Muscle layer of colon (tissue), 2 donors: Measurements from ENCODE around the gene MPRIP.

Experiments used
- H3K27ac ChIP-seq: one replicate; pipeline ENCODE4 v1.7.0; 2013; ENCODE audit warnings: low read depth, mild to moderate bottlenecking, low read length, moderate library complexity
- H3K27me3 ChIP-seq, 2 donors: one replicate each; pipeline ENCODE4 v1.7.0; 2013; ENCODE audit warnings: low read length in 2 of 2, mild to moderate bottlenecking in 2 of 2; ENCODE audit not compliant: insufficient read depth in 2 of 2, control insufficient read depth in 1 of 2
- H3K36me3 ChIP-seq: one replicate; pipeline ENCODE4 v1.7.0; 2013; ENCODE audit warnings: mild to moderate bottlenecking, low read length; ENCODE audit not compliant: insufficient read depth
- H3K4me1 ChIP-seq: one replicate; pipeline ENCODE4 v1.7.0; 2013; ENCODE audit warnings: mild to moderate bottlenecking, low read length; ENCODE audit not compliant: insufficient read depth
- H3K4me3 ChIP-seq, 2 donors: one replicate each; pipeline ENCODE4 v1.7.0; 2013; ENCODE audit warnings: low read length in 2 of 2, low read depth in 1 of 2, mild to moderate bottlenecking in 1 of 2, moderate library complexity in 1 of 2
- H3K9ac ChIP-seq: one replicate; pipeline ENCODE4 v1.7.0; 2013; ENCODE audit warnings: low read length
- H3K9me3 ChIP-seq: one replicate; pipeline ENCODE4 v1.7.0; 2013; ENCODE audit warnings: mild to moderate bottlenecking, low read length
- donor health status: abdominal sarcoma.
- donor health status: Adenocarcinoma of cecum.

MPRIP gene

DNA sequence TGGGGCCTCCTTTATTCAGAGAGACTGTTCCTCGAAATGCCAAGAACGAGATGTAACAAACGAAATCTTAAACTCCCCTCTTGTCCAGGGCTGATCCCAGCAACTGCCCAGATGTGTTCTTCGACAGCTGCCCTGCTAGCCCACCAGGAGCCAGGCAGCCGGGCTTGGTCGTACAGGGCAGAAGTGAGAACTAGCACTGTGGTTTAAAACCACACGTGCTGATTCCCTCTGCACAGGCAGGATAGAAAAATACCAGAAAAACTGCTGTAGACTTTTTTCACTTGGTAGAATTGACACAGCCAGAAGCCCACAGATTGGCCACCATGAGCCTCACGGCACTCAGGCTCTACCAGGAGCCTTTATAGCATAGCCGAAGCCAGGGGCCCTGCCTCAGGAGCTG, 130.7 kb downstream of the MPRIP start:
- Histone ChIP-seq H3K36me3 (peaks cover 82% of the 10 kb centered on the region), H3K27me3 (no peaks in the 10 kb centered on the region), H3K4me1 (no peaks in the 10 kb centered on the region), H3K27ac (no peak overlapping the region), H3K9ac (no peak overlapping the region), H3K9me3 (no peaks in the 10 kb centered on the region), H3K4me3 (no peak overlapping the region)

GRCh38 chr17:17173921-17174320, 131.7 kb downstream of the MPRIP start:
- H3K4me3 ChIP-seq: no peak overlapping the region
- H3K36me3 ChIP-seq: peaks cover 81% of the 10 kb centered on the region
- no peaks in the 10 kb centered on the region for H3K4me1 ChIP-seq
- H3K27me3 ChIP-seq: no peaks in the 10 kb centered on the region
- H3K9me3 ChIP-seq: no peaks in the 10 kb centered on the region
- H3K9ac ChIP-seq: no peak overlapping the region
- no peak overlapping the region for H3K27ac ChIP-seq

- H3K9ac ChIP-seq: no peak overlapping the region
- peaks cover 83% of the 10 kb centered on the region for H3K36me3 ChIP-seq
- no peaks in the 10 kb centered on the region for H3K27me3 ChIP-seq
- no peak overlapping the region for H3K27ac ChIP-seq
- no peaks in the 10 kb centered on the region for H3K4me1 ChIP-seq
- H3K9me3 ChIP-seq: no peaks in the 10 kb centered on the region
- H3K4me3 ChIP-seq: no peak overlapping the region
Measured at GRCh38 chr17:17175340-17175739, 133.1 kb downstream of the MPRIP start.

DNA sequence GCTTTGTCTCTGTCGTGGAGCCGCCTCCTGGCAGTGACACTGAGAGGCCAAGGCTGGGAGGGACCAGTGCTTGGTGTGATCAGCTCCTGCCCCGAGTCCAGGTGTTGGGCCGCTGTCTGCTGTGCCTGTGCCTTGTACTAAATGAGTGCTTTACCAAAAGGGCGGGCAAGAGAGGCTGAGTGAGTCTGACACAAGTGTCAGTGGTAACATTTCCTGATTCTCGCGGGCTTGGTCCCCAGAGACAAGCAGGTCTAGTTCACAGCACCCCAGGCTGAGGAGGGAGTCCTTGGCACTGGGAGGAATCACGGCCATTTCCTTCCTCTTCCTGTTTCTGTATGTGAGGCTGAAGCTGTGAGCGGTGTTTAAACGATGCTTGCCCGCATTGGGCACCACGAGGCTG, 133.7 kb downstream of the MPRIP start:
- H3K9me3 ChIP-seq: no peaks in the 10 kb centered on the region

DNA sequence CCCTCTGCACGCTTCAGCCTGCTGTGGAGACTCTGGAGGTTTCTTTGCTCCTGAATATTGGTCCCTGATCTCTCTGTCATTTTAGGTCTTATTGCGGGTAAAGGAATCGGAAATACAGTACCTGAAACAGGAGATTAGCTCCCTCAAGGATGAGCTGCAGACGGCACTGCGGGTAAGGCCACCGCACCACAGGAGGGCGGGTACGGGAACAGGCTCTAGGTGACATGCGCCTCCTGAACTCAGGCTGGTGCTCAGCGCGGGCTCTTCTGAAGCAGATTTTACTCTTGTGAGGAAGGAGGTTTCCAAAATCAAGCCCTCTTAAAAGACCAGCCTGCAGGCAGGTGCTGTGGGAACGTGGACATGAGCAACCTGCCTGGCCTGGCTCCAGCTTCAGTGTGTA, 134.1 kb downstream of the MPRIP start:
- H3K27ac ChIP-seq: no peak overlapping the region
- H3K9ac ChIP-seq: no peak overlapping the region
- peaks cover 94% of the 10 kb centered on the region for H3K36me3 ChIP-seq
- H3K4me3 ChIP-seq: no peak overlapping the region
- no peaks in the 10 kb centered on the region for H3K27me3 ChIP-seq
- H3K4me1 ChIP-seq: no peaks in the 10 kb centered on the region
- no peaks in the 10 kb centered on the region for H3K9me3 ChIP-seq

More for the DNA sequence above, 133.7 kb downstream of the MPRIP start:
- Histone ChIP-seq H3K4me1 (no peaks in the 10 kb centered on the region), H3K27ac (no peak overlapping the region), H3K9ac (no peak overlapping the region), H3K36me3 (peaks cover 89% of the 10 kb centered on the region), H3K27me3 (no peaks in the 10 kb centered on the region), H3K4me3 (no peak overlapping the region)

DNA sequence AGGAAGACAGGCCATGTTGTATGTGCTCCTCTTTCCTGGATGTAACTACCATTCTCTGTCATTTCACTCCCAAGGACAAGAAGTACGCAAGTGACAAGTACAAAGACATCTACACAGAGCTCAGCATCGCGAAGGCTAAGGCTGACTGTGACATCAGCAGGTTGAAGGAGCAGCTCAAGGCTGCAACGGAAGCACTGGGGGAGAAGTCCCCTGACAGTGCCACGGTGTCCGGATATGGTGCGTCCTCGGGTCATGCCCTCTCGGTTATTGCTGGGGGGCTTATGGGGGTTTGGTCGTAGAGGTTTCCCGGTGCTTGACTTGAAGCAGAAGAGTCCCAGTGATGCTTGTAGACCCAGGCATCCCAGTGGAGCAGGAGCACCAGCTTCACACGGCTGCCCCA, 134.9 kb downstream of the MPRIP start:
- Histone ChIP-seq H3K9ac (no peak overlapping the region), H3K9me3 (no peaks in the 10 kb centered on the region), H3K4me1 (no peaks in the 10 kb centered on the region), H3K4me3 (no peak overlapping the region), H3K27me3 (no peaks in the 10 kb centered on the region), H3K36me3 (peaks cover 91% of the 10 kb centered on the region), H3K27ac (no peak overlapping the region)

- no peak overlapping the region for H3K9ac ChIP-seq
- H3K36me3 ChIP-seq: peaks cover 86% of the 10 kb centered on the region
- H3K4me3 ChIP-seq: no peak overlapping the region
- H3K9me3 ChIP-seq: no peaks in the 10 kb centered on the region
- no peaks in the 10 kb centered on the region for H3K27me3 ChIP-seq
- no peaks in the 10 kb centered on the region for H3K4me1 ChIP-seq
- H3K27ac ChIP-seq: no peak overlapping the region
Measured at GRCh38 chr17:17179371-17179827, 137.1 kb downstream of the MPRIP start.

DNA sequence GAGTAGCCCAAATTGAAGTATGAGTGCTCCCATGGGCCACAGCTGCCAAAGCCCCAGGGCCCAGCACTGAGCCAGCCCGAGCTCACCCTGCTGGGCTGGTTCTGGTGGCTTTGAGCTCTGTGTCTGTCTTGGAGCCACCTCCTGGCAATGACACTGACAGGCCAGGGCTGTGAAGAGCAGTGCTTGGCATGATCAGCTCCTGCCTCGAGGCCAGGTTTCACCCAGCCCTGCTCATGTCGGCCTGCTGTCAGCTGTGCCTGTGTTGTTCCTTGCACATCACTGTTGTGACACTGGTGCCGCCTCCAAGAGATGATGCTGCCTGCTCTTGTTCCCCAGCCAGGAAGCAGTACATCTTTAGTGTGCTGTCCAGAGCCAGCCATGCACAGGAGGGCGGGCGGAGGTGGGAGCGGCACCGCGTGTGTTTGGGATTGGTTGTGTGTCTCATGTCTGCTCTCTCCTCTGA, 137.9 kb downstream of the MPRIP start:
- H3K9ac ChIP-seq: no peak overlapping the region
- no peaks in the 10 kb centered on the region for H3K27me3 ChIP-seq
- H3K9me3 ChIP-seq: no peaks in the 10 kb centered on the region
- H3K4me1 ChIP-seq: no peaks in the 10 kb centered on the region
- H3K36me3 ChIP-seq: peaks cover 80% of the 10 kb centered on the region
- no peak overlapping the region for H3K4me3 ChIP-seq
- no peak overlapping the region for H3K27ac ChIP-seq

DNA sequence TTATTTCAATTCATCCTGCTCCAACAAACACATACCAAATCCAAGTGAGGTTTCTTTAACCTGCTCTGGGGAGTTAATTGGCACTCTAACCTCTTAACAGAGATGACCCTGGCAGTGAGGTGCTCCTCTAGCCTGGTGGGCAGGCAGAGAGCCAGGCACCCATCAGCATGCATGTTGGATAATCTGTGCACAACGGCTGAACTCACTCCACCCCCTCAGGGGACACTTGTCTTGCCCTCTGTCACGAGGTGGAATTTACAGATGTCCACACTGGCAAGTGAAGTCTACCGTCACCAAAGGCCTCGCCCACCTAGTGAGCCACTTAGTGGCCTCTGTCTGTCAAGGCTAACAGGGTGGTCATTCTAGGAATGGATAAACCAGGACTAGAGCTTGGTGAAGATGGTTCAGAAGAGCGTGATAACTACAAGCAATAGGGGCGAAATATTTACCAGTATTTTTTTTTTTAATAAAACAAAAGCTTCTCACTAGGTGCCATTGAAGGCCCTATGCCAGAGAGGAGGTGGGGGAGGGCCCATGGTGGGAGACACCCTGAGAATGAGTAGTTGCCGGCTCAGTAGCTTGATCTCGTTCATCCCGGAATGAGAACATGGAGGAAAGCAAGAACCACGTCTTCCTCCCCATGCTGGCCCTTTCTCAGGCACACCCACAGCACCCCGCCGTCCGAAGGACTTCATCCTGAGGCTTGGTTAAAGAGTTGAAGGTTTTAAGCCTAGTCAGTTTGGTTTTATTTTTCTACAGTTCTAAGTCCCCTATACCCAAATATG, 138.7 kb downstream of the MPRIP start:
- Histone ChIP-seq H3K9ac (no peak overlapping the region), H3K36me3 (peaks cover 73% of the 10 kb centered on the region), H3K4me3 (no peak overlapping the region), H3K9me3 (no peaks in the 10 kb centered on the region), H3K4me1 (no peaks in the 10 kb centered on the region), H3K27ac (no peak overlapping the region), H3K27me3 (no peaks in the 10 kb centered on the region)

- Histone ChIP-seq H3K9ac (no peak overlapping the region), H3K36me3 (peaks cover 63% of the 10 kb centered on the region), H3K4me1 (no peaks in the 10 kb centered on the region)
Measured at GRCh38 chr17:17181666-17182597, 139.7 kb downstream of the MPRIP start.

GRCh38 chr17:17182598-17183136, 140.4 kb downstream of the MPRIP start:
- no peak overlapping the region for H3K4me3 ChIP-seq
- no peak overlapping the region for H3K9ac ChIP-seq
- no peak overlapping the region for H3K27ac ChIP-seq
- H3K9me3 ChIP-seq: no peaks in the 10 kb centered on the region
- peaks cover 55% of the 10 kb centered on the region for H3K36me3 ChIP-seq
- no peaks in the 10 kb centered on the region for H3K27me3 ChIP-seq
- no peaks in the 10 kb centered on the region for H3K4me1 ChIP-seq

More at GRCh38 chr17:17181666-17182597, 139.7 kb downstream of the MPRIP start:
- H3K9me3 ChIP-seq: no peaks in the 10 kb centered on the region
- no peaks in the 10 kb centered on the region for H3K27me3 ChIP-seq
- no peak overlapping the region for H3K4me3 ChIP-seq
- no peak overlapping the region for H3K27ac ChIP-seq
